ENCODE results near the gene APOBEC3G. TPM values are rescaled to one million over a fixed set of nuclear protein-coding genes. Genes with fewer than 3 reads are reported as not detected.

Gene APOBEC3G
- total and polyA plus RNA-seq, 5 donors, result 6.2 to 9.4 (median 6.7) TPM

DNA sequence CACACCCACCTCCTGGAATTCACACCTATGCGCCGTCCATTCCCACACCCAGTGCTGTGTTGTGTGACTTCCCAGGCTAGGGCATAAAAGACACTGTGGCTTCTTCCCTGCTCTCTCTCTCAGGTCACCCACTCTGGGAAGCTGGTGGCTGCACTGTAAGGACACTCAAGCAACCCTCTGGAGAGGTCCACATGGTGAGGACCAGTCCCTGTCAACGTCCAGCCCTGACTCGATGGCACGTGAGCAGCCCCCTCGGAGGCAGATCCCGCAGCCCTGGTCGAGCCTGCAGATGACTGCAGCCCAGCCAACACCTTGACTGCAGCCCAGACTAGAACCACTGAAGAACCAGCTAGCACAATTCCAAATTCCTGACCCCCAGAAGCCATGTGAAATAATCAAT lies 59.2 kb downstream of the APOBEC3G start:
- whole genome bisulfite sequencing, result 88% methylated on average over 8 of the region's 8 CpGs
- no peaks in the 10 kb centered on the region for H3K27me3 ChIP-seq (ENCODE audit: control insufficient read depth, insufficient read depth)
- ATAC-seq, result no peak

More for the DNA sequence above, 59.2 kb downstream of the APOBEC3G start:
- Histone ChIP-seq H3K4me3 (ENCODE audit: low read length) (no peak overlapping the region), H3K4me1 (ENCODE audit: control insufficient read depth, insufficient read depth, low read length) (peaks cover 1% of the 10 kb centered on the region), H3K27ac (ENCODE audit: low read length) (no peak overlapping the region), H3K9me3 (ENCODE audit: control insufficient read depth, low read length) (no peaks in the 10 kb centered on the region)
- intact Hi-C loops (cut with DNase I), result no loop called here
- no peak for DNase-seq

Other genes with a start within 250 kb of the APOBEC3G start
- 10 to 100 TPM; 23.8 to 51.1 (median 38.4) TPM for gene NPTXR, start 233.2 kb upstream of the APOBEC3G start, total RNA-seq
- 32.3 TPM for gene NPTXR, start 233.2 kb upstream of the APOBEC3G start, polyA plus RNA-seq
- gene CBX6, start 205.1 kb upstream of the APOBEC3G start, total RNA-seq, result 10 to 100 TPM; 50.9 to 65.9 (median 56.6) TPM
- 27.0 TPM for gene CBX6, start 205.1 kb upstream of the APOBEC3G start, polyA plus RNA-seq
- under 1 TPM; 0.23 to 0.94 (median 0.65) TPM for gene APOBEC3A, start 119.7 kb upstream of the APOBEC3G start, total RNA-seq
- 0.14 TPM for gene APOBEC3A, start 119.7 kb upstream of the APOBEC3G start, polyA plus RNA-seq
- 1 to 10 TPM; 1.3 to 1.9 (median 1.6) TPM for gene APOBEC3B, start 94.9 kb upstream of the APOBEC3G start, total RNA-seq
- gene APOBEC3B, start 94.9 kb upstream of the APOBEC3G start, polyA plus RNA-seq, result 2.6 TPM
- 10 to 100 TPM; 25.4 to 41.9 (median 37.9) TPM for gene APOBEC3C, start 63.0 kb upstream of the APOBEC3G start, total RNA-seq
- gene APOBEC3C, start 63.0 kb upstream of the APOBEC3G start, polyA plus RNA-seq, result 37.4 TPM
- 1 to 10 TPM; 1.2 to 1.9 (median 1.3) TPM for gene APOBEC3D, start 56.1 kb upstream of the APOBEC3G start, total RNA-seq
- gene APOBEC3D, start 56.1 kb upstream of the APOBEC3G start, polyA plus RNA-seq, result 0.75 TPM
- gene APOBEC3F, start 36.4 kb upstream of the APOBEC3G start, total RNA-seq, result 10 to 100 TPM in 3 of 4 donors, 1 to 10 TPM in 1; 5.1 to 12.9 (median 11.0) TPM
- 14.9 TPM for gene APOBEC3F, start 36.4 kb upstream of the APOBEC3G start, polyA plus RNA-seq
- under 1 TPM in 1 of 4 donors, not detected in 3; 0.57 TPM for gene APOBEC3H, start 20.0 kb downstream of the APOBEC3G start, total RNA-seq
- gene APOBEC3H, start 20.0 kb downstream of the APOBEC3G start, polyA plus RNA-seq, result 0.25 TPM
- gene CBX7, start 75.4 kb downstream of the APOBEC3G start, total RNA-seq, result 10 to 100 TPM; 68.1 to 97.9 (median 78.7) TPM
- gene CBX7, start 75.4 kb downstream of the APOBEC3G start, polyA plus RNA-seq, result 69.0 TPM
- 10 to 100 TPM in 3 of 4 donors, 1 to 10 TPM in 1; 9.3 to 82.1 (median 20.6) TPM for gene PDGFB, start 167.7 kb downstream of the APOBEC3G start, total RNA-seq
- gene PDGFB, start 167.7 kb downstream of the APOBEC3G start, polyA plus RNA-seq, result 15.4 TPM
- 1,000 to 10,000 TPM in 2 of 4 donors, 100 to 1,000 TPM in 2; 948 to 1,416 (median 984) TPM for gene RPL3, start 242.3 kb downstream of the APOBEC3G start, total RNA-seq
- gene RPL3, start 242.3 kb downstream of the APOBEC3G start, polyA plus RNA-seq, result 1,325 TPM